HG02884 (cell line): Measurements from ENCODE around the gene PDCD6IP.
"Not testable (repeated sequence)": the region's sequence is repeated elsewhere in the genome, so short reads cannot be mapped to it uniquely, and the experiment has no call there.

Experiments
- ATAC-seq: cut with Tn5 transposase; IDR thresholded peaks from one replicate; pipeline ENCODE4 v1.9.1; 2021; ENCODE audit warnings: mild to moderate bottlenecking, moderate library complexity; ENCODE audit not compliant: unreplicated experiment

PDCD6IP gene

DNA sequence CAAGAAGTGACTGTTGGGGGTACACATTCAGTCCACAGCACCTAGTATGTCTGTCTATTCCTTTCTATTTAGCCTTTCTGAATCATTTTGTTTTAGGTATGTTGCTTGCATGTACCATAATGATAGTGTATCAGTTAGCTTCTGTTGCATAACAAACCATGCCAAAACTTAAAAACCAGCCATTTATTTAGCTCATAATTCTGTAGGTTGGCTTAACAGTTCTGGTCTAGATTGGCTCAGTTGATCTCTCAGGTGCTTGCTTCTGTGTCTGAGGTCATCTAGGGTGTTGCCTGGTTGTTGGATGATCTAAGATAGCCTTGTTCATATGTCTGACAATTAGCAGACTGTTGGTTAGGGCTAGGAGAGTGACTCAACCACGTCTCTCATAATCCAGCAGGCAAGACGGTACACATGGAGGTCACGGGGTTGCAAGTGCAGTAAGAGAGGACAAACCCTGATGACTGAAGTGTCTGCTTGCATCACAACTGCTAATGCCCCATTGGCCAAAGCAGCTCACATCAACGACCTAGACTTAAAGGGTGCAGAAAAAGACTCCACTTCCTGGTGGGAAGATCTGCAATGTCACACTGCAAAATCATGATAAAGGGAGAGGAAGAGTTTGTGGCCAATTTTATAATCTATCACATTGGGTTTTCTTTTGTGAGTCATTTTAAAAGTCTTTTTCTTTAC lies 6.8 kb upstream of the PDCD6IP start:
- ATAC-seq = no peak

DNA sequence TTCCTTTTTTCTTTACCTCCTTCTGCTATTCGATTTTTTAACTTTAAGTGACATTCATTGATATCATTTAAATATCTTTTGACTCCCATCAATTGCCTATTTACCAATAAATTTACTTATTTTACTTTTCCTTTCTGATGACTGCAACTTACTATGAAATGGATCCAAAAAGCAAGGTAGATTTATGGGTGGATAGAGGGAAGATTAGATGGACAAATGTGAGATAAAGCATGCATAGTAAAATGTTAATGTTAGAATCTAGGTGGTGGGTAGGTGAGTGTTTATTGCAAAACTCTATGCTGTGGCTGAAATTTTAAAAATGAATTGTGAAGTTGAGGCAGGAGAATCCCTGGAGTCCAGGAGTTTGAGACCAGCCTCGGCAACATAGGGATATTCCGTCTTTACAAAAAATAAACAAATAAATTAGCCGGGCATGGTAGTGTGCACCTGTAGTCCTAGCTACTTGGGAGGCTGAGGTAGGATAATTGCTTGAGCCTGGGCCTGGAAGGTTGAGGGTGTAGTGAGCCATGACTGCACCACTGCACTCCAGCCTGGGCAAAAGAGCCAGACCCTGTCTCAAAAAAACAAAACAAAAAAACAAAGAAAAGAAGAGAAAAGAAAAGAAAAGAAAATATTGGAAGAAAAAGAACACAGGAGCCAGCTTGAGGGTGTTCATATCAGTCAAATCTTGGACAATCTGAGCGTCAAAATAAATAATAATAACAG lies 6.1 kb upstream of the PDCD6IP start:
- ATAC-seq = no peak

DNA sequence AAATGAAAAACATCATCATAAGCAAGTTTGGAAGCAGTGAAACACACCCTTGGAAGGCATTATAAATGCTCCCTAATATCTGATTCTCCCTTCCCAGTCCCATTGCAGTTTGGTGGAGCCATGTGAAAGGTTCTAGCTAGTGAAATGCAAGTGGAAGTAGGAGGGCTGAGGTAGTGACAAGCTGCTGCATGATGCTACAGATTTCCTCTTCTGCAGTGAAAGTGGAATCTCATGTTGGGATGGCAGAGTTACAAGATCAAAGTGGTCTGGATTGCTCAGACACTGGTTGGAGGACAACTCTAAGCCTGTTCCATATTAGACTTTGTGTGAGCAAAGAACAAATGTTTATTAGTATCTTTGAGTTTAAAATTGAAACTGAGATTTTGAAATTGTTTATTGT lies 3.3 kb upstream of the PDCD6IP start:
- ATAC-seq = no peak

DNA sequence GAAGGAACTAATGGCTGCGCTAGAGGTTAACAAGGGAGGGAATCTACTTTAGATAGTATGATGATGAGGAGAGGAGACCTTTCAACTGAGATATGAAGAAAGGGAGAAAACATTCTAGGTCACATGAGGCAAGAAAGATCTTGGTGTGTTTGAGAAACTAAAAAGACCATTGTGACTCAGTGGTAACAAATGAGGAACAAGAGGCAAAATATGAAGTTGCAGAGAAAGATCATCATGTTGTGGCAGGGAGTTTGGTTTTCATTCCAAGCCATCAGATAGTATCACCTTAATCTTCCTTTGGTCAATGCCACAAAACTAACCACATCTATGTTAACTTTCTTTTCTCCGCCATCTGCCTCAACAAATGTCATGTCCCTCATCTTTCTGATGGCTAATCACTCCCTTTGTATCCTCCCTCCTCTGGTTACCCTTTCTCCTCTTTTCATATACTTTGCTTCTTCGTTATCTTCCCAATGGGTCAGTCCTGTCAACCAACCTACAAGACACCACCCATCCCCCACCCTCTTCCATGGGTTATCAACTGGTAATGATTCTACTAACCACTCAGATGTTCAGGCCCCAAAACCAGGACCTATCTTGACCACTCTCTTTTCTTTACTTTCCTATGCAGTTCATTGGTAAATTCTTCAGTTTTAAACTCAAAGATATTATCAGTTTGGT lies 2.4 kb upstream of the PDCD6IP start:
- no peak for ATAC-seq

DNA sequence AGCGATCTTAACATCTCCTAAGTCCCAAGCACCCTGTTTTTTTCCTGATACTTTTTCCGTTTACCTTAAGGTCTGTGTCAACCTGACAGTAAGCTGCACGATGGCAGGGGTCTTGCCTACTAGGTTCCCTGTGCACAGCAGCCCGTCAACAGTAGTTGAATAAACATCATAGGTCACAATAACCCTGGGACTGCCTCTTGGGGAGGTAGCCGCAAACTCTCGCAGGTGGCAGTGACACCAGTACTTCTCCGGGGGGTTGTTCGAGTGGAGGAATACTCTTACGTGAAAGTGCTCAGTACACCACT lies 365 bp upstream of the PDCD6IP start:
- peak; percentile 44 for ATAC-seq

DNA sequence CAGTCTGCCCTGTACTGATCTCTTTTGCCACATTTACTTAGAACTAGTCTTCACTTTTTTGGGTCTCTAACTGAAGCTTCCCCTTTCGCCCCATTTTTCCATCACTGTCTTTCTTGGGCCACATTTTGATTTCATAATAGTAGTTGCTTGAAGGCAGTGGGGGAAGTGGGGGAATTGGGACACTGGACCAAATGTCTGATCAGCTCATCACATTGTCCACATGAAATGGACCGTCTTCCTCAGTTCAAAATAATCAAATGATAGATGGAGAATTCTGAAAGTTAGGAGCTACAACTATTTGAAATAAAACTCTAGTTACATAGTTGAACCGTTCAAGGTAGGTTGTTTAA lies 747 bp downstream of the PDCD6IP start:
- no peak for ATAC-seq

DNA sequence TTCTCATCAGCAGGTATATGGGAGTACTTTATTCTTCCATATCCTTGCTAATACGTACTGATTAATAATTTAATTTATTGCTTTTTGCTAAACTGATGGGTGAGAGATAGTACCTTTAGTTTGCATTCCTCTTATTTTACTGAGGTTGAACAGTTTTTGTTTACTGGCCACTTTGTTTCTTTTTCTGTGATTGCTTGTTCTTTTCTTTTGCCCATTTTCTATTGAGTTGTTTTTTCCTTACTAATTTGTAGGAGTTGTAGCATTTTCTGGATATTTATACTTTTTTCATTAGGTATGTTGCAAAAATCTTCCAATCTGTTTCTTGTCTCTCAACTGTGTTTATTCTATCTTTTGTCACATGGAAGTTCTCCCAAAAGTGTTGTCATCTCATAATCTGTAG lies 4.8 kb downstream of the PDCD6IP start:
- ATAC-seq = no peak

DNA sequence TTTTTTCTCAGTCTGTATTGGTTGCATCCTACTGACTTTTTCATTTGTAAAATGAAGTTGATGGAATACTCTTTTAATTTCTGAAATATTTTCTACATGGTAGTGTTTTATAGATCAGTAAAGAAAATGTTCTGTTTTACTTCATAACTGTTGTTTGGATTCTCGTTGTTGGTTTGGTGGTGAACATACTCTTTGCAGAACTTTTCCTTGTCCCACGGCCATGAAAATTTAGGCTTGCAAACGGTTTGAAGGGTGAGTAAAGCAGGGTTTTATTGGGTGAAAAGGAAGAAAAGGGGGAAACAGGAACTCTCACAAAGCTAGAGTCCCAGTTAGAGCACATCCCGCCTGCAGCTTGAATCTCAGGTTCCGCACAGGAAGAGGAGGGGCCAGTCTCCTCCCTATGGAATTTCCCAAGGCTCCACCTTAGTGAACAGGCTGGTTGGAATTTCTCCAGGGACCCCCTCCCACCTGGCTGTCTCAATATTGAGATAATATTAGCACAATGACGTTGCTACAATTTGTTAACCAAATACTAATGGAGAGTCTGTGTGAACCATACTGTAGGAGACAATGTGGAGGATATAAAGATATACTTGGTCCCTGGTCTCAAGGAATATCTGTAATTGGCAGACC lies 5.6 kb downstream of the PDCD6IP start:
- no peak for ATAC-seq

DNA sequence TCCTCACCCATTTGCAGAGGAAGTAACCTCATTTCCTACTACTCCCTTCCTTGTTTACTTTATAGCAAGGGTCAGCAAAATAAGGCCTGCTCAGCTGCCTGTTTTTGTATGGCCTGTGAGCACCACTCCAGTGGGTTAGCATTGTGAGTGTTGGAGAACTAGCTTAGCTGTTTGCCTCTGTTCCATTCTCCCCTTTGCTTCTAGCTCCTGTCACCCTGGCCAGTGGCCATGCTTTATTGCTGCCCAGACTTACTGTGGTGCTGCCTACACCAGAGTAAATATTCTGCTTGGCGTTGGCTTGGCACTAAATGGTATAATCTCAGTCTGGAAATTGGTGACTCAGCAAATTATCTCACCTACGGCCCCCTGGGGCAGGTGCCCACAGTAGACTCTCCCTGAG lies 8.8 kb downstream of the PDCD6IP start:
- no peak for ATAC-seq

DNA sequence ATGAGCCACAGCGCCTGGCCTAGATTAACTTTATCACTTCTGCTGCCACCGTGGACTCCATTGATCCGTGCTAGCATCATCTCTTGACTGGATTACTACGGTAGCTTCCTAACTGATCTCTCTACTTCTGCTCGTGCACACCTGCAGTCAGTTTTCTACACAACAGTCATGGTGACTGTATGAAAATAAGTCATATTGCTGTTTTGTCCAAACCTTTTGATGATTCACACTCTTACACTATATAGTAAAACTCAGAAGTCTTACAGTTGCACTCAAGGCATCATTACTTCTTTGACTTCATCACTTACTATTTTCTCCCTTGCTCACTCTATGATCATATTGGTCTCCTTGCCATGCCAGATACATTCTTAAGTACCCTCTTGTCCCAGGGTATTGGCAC lies 10.1 kb downstream of the PDCD6IP start:
- ATAC-seq = no peak

DNA sequence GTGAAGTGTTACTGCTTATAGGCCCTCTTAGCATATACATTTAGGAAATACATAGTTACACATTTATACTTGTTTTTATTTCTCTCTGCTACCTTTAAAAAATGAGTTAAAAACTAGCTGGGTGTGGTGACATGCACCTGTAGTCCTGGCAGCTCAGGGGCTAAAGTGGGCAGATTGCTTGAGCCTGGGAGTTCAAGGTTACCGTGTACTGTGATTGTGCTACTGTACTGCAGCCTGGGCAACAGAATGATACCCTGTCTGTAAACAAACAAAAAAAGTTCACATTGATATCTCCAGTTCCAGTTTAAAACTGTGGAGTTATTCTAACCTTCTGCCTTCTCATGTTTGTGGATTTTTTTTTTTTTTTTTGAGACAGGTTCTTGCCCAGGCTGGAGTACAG lies 12.1 kb downstream of the PDCD6IP start:
- ATAC-seq = no peak

DNA sequence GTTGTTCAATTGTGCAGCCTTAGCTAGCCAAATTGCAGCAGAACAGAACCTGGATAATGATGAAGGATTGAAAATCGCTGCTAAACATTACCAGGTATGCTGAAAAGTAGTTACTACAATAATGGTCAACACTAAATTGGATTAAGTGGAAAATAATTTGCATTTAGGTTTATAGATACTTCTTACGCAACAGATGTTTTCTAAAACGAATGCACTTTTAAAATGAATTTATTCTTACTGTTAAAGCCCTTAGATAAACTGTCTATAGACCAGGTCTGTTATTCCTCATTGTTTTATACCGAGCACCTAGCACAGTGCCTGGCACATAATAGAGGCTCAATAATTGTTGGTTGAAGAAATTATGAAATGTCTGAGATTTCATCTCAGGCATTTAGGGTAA lies 23.6 kb downstream of the PDCD6IP start:
- no peak for ATAC-seq

DNA sequence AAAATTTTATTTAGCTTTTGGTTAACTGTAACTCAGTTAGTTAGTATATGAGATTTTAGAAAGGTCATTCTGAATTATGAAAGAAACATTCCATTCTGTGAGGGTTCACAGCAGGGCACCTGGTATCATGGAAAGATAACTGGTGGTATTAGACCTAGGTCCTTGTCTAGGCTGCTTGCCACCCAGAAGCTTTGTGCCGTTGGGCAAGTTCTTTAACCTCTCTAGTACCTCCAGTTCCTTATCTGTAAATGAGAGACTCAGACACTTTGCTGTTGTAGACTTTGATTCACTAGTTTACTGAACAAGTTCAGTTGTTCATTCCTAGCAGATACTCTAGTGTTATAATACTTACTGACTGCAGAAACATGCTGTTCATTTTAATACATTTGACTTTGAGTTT lies 25.4 kb downstream of the PDCD6IP start:
- ATAC-seq = no peak

DNA sequence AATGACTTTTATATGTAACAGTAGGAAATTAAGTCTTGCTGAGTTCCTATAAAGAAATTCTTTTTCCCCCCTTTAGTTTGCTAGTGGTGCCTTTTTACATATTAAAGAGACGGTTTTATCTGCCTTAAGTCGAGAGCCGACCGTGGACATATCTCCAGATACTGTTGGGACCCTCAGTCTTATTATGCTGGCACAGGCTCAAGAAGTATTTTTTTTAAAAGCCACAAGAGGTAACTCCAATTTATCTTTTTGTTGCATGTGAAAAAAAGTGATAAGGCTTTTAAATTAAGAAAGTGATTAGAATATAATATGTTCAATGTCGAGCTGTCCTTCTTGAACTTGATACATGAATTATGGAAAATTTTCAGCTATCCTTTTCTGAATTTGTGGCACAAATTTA lies 26.7 kb downstream of the PDCD6IP start:
- no peak for ATAC-seq

DNA sequence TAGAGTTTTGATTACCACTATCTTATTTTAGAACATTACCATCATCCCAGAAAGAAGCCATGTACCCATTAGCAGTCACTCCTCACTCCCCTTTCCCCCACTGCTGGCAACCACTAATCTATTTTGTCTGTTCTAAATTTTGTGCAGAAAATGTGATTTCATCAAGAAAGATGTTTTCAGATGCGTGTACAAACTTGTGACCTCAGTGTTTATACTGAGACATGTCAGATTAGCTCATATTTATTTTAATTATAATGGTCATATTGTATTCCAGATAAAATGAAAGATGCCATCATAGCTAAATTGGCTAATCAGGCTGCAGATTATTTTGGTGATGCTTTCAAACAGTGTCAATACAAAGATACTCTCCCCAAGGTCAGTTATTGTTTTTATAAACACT lies 27.8 kb downstream of the PDCD6IP start:
- ATAC-seq = no peak

DNA sequence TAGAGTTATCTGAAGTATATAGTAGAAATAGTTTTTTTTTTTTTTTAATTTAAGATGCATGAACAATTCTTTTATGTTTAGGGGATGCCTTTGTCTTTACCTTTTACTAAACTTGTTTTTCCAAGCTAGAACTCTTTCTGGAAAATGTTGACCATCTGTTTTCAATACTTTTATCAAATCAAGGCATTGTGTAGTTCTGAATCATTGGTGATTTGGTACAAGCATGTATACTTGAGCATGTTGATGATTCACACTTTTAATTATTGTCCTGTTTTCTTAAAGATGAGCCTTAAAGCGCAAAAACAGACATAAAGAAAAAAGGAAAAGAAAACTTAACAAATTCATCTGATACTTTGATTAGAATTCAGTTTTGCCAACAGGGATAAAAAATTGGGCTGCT lies 28.3 kb downstream of the PDCD6IP start:
- no peak for ATAC-seq

DNA sequence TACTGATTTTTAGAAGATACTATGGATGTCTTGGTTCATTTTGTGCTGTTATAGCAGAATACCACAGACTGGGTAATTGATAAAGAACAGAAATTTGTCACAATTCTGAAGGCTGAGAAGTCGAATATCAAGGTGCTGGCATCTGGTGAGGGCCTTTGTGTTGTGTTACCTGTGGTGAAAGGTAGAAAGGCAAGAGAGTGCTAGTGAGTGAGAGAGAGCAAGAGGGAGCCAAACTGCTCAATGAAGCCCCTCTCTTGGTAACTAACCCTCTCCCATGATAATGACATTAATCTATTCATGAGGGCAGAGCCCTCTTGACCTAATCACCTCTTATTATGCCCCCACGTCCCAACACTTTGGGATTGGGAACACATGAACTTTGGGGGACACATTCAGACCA lies 31.3 kb downstream of the PDCD6IP start:
- ATAC-seq = no peak

DNA sequence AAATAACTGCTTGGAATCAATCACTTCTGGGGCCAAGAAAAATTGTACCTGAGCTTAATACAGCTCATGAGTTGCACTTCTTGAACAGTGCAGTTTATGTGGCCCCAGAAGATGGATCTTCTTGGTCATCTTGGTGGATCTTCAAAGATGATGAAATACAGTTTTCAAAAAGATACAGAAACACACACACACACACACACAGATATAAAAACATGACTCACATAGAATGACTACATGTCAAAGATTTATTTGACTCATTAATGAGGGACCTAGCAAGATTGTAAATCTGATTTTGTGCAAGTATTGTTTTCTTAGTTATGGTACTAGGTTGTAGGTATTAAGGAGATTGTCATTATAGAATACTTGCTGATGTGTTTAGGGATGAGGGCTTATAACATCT lies 32.6 kb downstream of the PDCD6IP start:
- no peak for ATAC-seq

DNA sequence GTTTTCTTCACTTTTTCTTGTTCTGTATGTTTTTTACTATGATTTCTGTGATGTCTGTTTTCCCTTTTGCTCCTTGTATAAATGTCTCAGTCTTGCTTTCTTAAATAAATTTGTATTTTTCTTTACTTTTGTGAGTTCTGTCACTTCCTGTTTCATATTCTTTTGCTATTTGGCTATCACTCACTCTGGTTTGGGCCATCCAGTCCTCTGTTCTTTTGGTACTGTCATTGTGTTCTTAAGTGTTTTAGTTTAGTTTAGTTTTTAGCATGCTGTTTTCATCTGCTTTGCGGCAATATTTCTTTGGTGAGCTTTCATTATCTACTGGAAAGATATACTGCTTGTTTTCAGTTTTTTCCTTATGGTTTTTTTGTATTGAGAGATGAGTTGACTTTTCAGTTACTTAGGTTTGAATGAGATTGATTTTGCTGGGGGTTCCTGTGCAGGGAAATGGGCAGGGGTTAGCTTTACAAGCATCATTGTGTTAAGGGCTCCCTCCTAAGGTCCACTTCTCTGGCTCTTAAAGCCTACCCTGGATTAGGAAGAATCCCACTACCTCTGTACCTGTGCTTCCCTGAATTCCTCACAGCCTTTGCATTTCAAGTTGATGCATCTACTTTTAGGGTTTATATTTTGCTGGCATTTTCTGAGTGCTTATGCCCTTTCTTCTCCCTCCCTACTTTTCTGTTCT lies 35.1 kb downstream of the PDCD6IP start:
- ATAC-seq = peak; percentile 46

DNA sequence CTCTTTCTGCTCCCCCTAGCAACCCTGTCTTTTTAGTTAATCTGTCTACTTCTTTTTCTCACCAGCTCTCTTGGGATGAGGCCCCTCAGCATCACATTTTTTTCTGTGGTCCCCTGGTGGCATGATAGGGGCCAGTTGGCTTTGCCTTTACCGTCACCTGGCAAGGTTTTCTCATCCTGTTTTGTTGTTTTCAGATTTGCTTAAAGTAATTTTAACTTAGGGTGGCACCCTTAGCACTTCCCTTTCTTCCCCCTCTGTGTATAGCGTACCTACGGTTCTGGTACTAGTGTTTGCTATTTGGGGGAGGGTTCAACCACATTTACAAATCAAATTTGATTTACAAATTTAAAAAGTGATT lies 35.6 kb downstream of the PDCD6IP start:
- ATAC-seq = peak; percentile 39

DNA sequence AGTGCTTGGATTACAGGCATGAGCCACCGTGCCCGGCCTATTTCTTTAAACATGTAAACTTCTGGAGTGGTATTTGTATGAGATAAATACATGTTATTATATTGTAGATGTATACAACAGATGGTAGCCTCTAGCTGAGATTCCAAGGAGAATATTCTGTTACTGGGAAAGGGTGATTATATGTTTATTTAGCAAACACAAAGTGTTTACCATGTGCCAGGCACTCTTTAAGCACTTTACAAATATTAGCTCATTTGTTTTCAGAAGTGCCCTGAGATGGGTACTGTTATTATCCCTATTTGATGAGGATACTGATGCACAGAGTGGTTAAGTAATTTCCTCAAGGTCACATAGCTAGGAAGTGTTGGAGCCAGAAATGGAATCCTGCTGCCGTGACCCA lies 38.8 kb downstream of the PDCD6IP start:
- ATAC-seq = not testable (repeated sequence)

DNA sequence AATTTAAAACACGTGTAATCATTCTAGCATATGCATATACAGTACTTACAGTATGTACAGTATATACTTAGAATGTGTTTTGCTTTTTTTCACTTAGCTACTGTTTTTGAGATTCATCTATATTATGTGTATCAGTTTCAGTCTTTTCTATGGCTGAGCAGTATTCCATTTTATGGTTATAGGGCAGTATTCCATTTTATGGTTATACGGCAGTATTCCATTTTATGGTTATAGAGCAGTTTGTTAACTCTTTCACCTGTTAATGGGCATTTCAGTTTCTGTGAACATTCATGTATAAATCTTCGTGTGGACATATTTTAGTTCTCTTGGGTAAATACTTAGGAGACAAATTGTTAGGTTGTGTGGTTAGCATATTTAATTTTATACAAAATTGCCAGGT lies 40.9 kb downstream of the PDCD6IP start:
- no peak for ATAC-seq
